ACHN (cell line): ENCODE data around the gene NRL.

Source experiments
- DNase-seq: peaks from one replicate; pipeline ENCODE4 v3.0.0-alpha.2; 2015
- in situ Hi-C: cut with HindIII; loops from 2 replicates; pipeline ENCODE4 v1.10.0; 2017; ENCODE audit warnings: low sequenced_read_pairs, low pct_ligation_motif_present, low pct_unique_long_range_greater_than_20kb

The NRL gene

DNA sequence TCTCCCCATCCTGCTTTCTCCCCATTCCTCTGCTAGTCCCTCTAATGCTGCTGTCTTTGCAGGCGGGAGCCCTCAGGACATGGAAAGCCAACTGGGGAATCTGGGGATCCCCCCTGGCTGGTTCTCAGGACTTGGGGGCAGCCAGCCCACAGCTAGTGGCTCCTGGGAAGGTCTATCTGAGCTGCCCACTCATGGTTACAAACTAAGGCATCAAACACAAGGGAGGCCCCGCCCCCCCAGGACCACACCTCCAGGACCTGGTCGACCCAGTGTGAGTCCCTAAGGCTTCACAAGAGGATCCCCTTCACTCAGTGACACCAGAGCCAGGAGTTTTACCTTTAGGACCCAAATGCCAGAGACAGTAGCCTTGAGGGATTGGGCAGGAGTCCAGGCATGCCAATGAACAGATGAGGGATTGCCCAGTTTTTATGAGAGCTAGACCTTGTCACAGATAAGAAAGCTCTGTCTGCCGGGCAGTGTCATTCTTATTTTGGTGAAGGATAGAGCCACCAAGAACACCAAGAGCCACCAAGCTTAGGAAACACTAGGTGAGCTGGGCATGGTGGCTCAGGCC is 51.4 kb downstream of the NRL start:
- in situ Hi-C loops, result no loop called here

GRCh38 chr14:24062216-24062980 is 52.4 kb downstream of the NRL start:
- no peak for DNase-seq
- in situ Hi-C loops, result no loop called here

More for the DNA sequence above, 51.4 kb downstream of the NRL start:
- DNase-seq, result no peak

- in situ Hi-C loops, result no loop called here
- no peak for DNase-seq
These were observed 53.5 kb downstream of the NRL start for GRCh38 chr14:24060984-24061913.

DNA sequence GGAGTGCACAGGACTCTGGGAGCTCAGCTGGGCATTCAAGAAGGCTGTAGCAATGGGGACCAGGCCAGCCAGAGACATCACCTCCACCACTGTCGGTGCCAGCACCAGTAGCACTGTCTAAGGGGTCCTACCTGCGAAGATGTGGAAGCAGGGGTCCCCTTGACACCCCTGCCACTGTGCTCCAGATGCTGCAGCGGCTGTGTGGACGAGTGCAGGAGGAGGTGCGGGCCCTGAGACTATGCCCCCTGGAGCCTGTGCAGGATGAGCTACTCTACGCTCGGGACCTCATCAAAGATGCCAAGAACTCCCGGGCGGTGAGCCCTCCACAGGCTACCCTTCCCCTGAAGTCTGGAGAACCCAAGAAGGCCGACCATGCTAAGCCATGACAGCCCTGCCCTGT is 54.3 kb downstream of the NRL start:
- in situ Hi-C loops, result no loop called here
- DNase-seq, result no peak

DNA sequence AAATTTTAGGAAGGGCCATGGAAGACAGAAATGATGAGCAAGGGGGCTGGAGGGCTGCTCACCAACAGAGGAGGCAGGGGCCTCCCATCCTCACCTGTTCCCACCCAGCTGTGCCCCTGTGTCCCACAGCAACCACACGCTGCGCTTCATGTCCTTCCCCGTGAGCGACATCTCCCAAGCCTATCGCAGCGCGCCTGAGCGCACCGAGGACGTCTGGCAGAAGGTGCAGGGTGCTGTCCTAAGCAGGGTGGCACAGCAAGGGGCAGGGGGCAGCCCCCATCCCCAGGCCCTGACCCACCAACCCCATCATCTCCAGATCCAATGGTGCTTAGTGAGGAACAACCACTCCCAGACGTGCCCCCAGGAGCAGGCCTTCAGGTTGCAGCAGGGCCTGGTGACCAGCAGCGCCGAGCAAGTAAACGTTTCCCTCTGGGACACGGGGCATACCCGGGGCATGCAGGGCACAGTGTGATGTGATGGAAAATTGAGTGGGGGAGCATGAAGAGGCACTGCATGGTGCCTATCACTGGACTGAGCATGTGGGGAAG is 54.8 kb downstream of the NRL start:
- in situ Hi-C loops, result no loop called here
- DNase-seq, result no peak

DNA sequence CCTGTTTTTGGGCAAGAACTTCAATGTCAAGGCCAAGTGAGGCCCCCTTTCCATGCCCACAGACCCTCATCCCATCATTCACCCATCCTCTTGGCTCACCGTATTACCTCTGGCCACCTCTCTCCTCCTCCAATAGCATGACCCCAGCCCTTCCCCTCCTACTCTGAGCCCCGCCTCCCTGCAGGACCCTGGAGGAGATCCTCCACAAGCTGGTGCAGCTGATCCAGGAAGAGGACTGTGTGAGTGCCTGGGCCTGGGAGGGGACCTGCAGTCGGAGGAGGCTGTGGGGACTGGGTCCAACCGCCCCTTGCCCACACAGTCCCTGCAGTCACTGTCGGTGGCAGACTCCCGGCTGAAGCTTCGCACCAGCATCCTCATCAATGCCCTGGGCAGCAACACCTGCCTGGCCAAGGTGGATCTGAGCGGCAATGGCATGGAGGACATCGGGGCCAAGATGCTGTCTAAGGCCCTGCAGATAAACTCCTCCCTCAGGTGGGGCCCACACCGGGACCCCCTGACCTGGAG is 55.7 kb downstream of the NRL start:
- DNase-seq, result no peak
- in situ Hi-C loops, result no loop called here

DNA sequence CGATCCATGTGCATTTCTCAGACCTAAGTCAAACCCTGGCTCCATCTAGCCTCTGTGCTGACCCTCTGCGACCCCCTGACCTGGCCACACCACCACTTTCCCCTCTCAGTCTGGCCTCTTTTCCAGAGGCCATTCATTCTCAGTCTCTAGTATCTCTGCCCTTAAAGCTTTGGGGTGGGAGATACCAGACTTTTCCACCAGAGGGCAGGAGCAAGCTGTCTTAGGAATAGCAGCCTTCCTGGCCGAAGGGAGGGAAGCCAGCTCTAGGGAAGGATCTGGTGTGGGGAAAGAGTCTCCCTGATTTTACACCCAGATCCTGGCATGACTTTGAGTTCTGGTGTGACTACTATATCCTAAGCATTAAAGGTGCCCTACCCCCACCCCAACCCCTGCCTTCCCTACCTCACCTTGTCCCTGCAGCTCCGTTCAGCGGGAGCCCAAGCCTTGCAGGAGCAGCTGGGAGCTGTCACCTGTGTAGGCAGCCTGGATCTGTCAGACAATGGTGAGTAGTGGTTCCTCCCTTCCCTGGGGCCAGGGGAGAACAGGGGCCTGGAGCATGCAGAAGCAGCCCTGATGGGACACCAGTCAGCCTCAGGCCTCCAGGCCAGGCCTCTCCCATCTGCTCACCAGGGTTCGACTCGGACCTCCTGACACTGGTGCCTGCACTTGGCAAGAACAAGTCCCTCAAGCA is 56.3 kb downstream of the NRL start:
- in situ Hi-C loops, result no loop called here

GRCh38 chr14:24057867-24058259 is 56.9 kb downstream of the NRL start:
- in situ Hi-C loops, result no loop called here

More for the DNA sequence above, 56.3 kb downstream of the NRL start:
- peak; percentile 62 for DNase-seq

DNA sequence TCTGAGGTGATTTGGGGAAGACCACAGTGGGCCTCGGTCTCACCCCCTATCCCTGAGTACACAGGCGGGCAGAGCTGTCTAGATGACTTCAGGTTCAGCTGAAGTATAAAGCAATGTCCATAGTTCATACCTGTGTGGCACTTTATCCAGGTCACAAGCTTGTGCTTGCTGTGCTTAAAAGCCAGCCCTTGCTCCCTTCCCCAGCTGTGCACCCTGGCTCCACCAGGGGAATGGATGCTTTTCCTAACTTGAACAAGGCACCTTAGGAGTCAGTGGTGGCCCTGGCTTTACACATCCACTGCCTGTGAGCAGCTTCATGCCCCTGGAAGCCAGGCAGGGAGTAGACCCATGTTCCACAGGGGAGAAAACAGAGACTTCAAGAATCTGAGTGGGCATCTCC is 57.5 kb downstream of the NRL start:
- in situ Hi-C loops, result no loop called here
- no peak for DNase-seq

More at GRCh38 chr14:24057867-24058259, 56.9 kb downstream of the NRL start:
- DNase-seq, result no peak

GRCh38 chr14:24056800-24057184 is 58.0 kb downstream of the NRL start:
- DNase-seq, result no peak
- in situ Hi-C loops, result no loop called here

DNA sequence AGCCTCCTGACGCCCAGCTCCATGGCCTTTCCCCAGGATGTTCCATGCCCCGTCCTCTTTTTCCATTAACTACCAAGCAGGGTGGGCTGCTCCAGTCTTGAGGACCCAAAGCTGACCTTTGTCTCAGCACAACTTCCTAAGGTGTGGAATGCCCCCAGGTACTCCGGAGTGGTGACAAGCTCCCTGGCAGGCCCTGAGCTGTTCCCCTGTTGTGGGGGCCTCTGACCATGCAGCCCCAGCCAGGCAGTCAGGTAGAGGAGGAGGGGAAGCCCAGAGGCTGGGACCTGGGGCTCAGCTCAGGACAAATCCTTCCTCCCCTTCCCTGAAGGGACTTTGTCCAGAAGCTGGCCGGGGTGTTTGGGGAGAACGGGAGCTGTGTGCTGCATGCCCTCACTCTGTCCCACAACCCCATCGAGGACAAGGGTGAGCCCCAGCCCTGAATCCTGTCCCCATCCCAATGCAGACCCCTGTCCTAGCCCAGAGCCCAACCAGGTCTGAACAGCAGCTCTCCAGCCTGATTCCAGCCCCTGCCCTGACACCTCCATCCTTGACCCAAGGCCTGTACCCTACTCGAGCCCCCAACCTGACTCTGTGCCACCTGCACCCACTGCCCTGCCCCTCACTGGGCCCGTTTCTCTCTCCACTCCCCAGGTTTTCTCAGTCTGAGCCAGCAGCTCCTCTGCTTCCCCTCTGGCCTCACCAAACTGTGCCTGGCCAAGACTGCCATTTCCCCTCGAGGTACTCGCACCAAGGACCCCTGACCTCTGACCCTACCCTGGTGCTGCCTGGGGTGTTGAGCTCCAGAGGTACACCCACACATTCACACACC is 58.6 kb downstream of the NRL start:
- in situ Hi-C loops, result no loop called here
- DNase-seq, result no peak

DNA sequence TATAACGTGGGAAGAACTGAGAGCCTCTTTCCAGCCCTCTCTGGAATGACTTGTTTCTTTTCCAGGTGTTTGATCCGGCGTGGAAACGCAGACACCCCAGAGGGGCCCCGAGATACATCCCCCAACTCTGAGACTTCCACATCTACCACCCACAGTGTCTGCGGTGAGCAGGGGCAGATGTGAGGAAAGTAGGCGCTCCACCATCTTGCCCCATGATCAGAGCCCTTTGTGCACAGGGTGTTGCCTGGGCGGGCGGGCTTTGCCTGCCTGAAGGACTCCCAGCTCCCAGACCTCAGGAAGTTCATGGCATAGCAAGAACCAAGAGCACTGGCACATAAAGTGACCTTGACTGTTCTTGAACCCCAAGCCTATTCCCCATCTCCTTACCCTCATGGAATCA is 60.1 kb downstream of the NRL start:
- in situ Hi-C loops, result no loop called here
- no peak for DNase-seq

- DNase-seq, result no peak
- in situ Hi-C loops, result no loop called here
These were observed 60.5 kb downstream of the NRL start for GRCh38 chr14:24054324-24054641.

DNA sequence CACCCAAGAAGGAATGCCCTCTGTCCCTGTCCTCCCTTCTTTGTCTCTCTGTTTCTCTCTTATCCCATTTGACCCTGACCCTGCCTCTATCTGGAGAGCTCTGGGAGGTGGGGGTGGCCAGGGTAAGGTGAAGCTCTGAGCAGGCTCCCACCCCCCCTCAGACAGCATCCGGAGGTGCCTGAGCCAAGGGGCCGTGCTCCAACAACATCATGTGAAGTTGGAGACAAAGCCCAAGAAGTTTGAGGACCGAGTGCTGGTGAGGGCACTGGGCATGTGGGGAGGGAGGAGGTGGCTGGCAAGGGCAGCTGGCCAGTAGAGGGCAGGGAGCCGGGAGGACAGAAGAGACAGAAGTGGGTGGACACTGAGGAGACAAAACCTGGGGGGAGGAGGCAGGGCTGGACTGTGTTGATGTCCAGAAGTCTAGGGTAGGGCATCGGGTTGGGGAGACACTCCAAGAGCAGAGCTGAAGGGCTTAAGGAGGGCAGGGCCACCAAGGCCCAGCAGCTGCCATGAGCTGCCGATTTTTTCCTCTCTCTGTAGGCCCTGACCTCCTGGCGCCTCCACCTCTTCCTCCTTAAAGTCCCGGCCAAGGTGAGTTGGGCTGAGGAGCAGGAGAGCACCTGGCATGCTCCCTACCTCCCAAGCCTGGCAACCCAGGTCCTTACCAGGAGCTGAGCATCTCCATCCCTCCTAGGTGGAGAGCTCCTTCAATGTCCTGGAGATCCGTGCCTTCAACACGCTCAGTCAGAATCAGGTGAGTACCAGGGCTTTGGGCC is 61.0 kb downstream of the NRL start:
- DNase-seq, result no peak
- in situ Hi-C loops, result no loop called here

DNA sequence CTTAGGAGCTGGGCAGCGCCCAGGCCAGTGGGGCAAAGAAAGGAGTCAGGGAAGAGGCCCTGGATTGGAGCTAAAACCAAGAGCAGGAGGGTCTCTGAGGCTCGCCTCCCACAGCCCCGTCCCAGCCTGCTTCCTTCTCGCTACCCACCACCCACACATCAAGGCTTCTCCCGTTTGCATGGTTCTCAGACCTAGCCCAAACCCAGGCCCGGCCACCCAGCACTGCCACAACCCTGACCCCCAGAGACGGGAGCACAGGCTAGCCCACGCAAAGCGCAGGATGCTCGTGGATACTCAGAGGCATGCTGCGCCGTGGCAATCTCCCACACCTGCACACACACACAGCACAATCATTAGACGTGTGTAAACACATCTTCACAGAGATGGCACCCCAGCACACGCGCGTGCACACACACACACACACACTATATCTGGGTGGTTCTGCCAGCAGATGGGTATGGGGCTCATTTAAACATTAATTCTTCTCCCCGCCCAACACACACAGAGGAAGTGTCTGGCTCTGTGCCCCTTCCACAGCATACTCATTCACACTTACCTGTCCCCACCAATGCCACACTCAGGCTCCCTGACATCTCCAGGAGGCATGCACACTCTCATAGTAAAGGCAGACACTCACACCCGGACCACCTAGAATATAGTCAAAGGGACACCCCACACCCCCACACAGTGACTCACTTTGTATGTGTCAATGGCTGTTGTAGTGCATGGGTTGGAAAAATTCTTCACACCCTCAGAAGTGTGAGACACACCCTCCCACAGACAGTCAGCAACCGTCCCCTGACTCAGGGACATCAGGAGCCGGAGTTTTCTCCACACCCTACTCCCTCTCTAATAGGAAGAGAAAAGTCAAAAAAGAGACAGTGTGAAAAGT is 61.8 kb downstream of the NRL start:
- no peak for DNase-seq
- in situ Hi-C loops, result no loop called here
